Muscle of leg (tissue), 11 donors: ENCODE results near the gene LMF1. TPM values are rescaled to one million over a fixed set of nuclear protein-coding genes. Genes with fewer than 3 reads are reported as not detected.
A peak's percentile ranks its signal among the peaks of the same experiment; 100 is the strongest.

Experiments
- DNase-seq: peaks from one replicate; pipeline ENCODE4 v3.0.0; 2013
- H3K27ac ChIP-seq: one replicate; pipeline ENCODE4 v1.5.1; 2013; ENCODE audit warnings: mild to moderate bottlenecking, low read length, control low read depth
- H3K27me3 ChIP-seq: one replicate; pipeline ENCODE4 v1.6.1; 2013; ENCODE audit warnings: low read length; ENCODE audit not compliant: control insufficient read depth, insufficient read depth
- H3K36me3 ChIP-seq: one replicate; pipeline ENCODE4 v1.6.1; 2013; ENCODE audit warnings: low read length; ENCODE audit not compliant: control insufficient read depth, insufficient read depth
- H3K4me1 ChIP-seq: one replicate; pipeline ENCODE4 v1.6.1; 2013; ENCODE audit warnings: low read length; ENCODE audit not compliant: control insufficient read depth, insufficient read depth
- H3K4me3 ChIP-seq: one replicate; pipeline ENCODE4 v1.5.1; 2013; ENCODE audit warnings: low read length, control low read depth
- H3K9me3 ChIP-seq: replicated peaks from 2 replicates; pipeline ENCODE4 v1.6.1; 2013; ENCODE audit warnings: low read depth, low read length; ENCODE audit not compliant: control insufficient read depth
- WGBS: methylation state at CpG from one replicate; pipeline ENCODE4 v1.1.5; 2013; ENCODE audit warnings: missing lambda C conversion rate; ENCODE audit not compliant: insufficient coverage; 5-methylcytosine and 5-hydroxymethylcytosine counted together
- polyA plus RNA-seq, 8 donors: library from polyadenylated mRNA; unstranded; fragments of 120-200 nt; gene quantifications; one replicate each; pipeline versions ENCODE4 v1.2.1 to v1.2.3, GENCODE V29; 2013; ENCODE audit warnings: inconsistent platforms in 1 of 8, low replicate concordance in 1 of 8; ENCODE audit not compliant: insufficient read length in 8 of 8, insufficient read depth in 1 of 8
- total RNA-seq: library from RNA; stranded (reverse); fragments of 120-200 nt; gene quantifications from one replicate; pipeline ENCODE4 v1.2.4, GENCODE V29; 2013

Gene LMF1
- total and polyA plus RNA-seq, 9 donors, result 8.7 to 14.1 (median 10.2) TPM

DNA sequence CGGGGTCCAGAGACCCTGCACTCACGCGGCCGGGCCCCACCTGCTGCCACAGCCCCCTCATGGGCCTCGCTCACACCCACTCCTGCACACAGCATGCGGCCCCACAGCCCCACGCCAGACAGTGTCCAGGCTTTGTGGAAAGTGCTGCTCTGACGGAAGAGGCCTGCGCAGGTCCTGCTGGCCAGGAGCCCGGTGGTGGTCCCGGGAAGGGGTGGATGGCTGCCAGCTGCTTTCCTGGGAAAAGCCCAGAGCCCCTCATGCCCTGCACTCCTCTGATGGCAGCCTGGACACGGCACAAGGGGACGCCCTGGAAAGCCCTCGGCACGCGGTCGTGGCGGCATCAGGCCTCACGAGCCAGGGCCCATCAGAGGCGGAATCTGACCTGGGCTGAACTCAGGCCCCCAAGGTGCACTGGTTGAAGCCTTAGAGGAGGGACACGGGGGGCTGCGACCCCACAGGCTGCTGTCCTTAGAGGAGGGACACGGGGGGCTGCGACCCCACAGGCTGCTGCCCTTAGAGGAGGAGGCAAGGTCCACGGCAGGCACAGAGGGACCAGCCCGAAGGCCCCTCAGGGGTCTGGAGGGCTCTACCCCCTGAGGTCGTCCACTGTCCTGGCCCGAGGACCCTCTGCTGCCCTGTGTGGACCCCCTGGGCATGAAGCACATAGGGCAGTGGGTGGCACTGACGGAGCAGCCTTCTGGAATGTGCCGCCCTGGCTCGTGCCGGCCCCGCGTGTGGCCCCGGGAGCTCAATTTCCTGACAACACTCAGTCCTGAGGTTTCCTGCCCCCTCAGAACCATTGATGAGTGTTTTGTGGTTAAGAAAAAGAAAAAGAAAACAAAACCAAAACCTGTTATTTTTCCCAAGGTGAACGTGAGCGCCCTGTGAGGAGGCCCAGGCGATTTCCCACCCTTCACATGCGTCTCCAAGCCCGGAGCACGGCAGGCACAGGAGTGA lies 32.9 kb upstream of the LMF1 start:
- Histone ChIP-seq H3K9me3 (no peaks in the 10 kb centered on the region), H3K27ac (no peak overlapping the region), H3K36me3 (no peaks in the 10 kb centered on the region), H3K4me1 (peaks cover 20% of the 10 kb centered on the region), H3K4me3 (no peak overlapping the region), H3K27me3 (peaks cover 16% of the 10 kb centered on the region)
- WGBS, result 68% methylated on average over 34 of the region's 41 CpGs
- DNase-seq, result no peak

GRCh38 chr16:1002399-1003166 lies 31.8 kb upstream of the LMF1 start:
- H3K27ac ChIP-seq, result no peak overlapping the region
- peaks cover 16% of the 10 kb centered on the region for H3K27me3 ChIP-seq
- H3K9me3 ChIP-seq, result no peaks in the 10 kb centered on the region
- peak; percentile 69 for DNase-seq
- no peaks in the 10 kb centered on the region for H3K36me3 ChIP-seq
- H3K4me3 ChIP-seq, result no peak overlapping the region
- 56% methylated on average over 44 of the region's 46 CpGs for WGBS
- peaks cover 29% of the 10 kb centered on the region for H3K4me1 ChIP-seq

GRCh38 chr16:1001096-1001495 lies 30.3 kb upstream of the LMF1 start:
- no peak overlapping the region for H3K27ac ChIP-seq
- 84% methylated on average over 10 of the region's 11 CpGs for WGBS
- H3K4me3 ChIP-seq, result no peak overlapping the region
- peaks cover 2% of the 10 kb centered on the region for H3K9me3 ChIP-seq
- no peaks in the 10 kb centered on the region for H3K36me3 ChIP-seq
- peaks cover 37% of the 10 kb centered on the region for H3K4me1 ChIP-seq
- H3K27me3 ChIP-seq, result peaks cover 26% of the 10 kb centered on the region
- no peak for DNase-seq

- DNase-seq, result no peak
- Histone ChIP-seq H3K4me3 (no peak overlapping the region), H3K4me1 (peaks cover 37% of the 10 kb centered on the region), H3K36me3 (no peaks in the 10 kb centered on the region), H3K27me3 (peaks cover 26% of the 10 kb centered on the region), H3K27ac (no peak overlapping the region), H3K9me3 (peaks cover 7% of the 10 kb centered on the region)
- 51% methylated on average over 9 of the region's 17 CpGs for WGBS
Observed at GRCh38 chr16:1000608-1001007, 29.8 kb upstream of the LMF1 start.

DNA sequence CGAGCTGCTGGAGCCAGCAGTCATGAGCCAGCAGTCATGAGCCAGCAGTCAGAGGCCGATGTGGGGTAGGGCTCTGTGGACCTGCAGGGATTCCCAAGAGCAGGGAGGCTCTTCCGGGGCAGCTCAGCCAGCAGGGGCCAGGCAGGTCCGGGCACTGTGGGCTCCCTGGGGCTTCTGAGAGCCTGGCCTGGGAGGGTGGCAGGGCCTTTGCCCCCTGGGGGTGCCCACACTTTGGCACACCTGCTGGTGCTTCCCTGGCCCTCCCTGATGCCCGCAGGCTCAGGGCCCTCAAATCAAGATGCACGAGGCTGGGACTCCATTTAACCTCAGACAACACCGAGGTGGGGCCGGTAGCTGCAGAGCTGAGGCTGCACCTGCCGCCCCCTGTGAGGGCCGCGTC lies 28.9 kb upstream of the LMF1 start:
- H3K27ac ChIP-seq, result no peak overlapping the region
- no peaks in the 10 kb centered on the region for H3K36me3 ChIP-seq
- peaks cover 37% of the 10 kb centered on the region for H3K4me1 ChIP-seq
- H3K4me3 ChIP-seq, result no peak overlapping the region
- DNase-seq, result no peak
- WGBS, result 52% methylated on average over 7 of the region's 11 CpGs
- H3K9me3 ChIP-seq, result peaks cover 16% of the 10 kb centered on the region
- peaks cover 27% of the 10 kb centered on the region for H3K27me3 ChIP-seq

DNA sequence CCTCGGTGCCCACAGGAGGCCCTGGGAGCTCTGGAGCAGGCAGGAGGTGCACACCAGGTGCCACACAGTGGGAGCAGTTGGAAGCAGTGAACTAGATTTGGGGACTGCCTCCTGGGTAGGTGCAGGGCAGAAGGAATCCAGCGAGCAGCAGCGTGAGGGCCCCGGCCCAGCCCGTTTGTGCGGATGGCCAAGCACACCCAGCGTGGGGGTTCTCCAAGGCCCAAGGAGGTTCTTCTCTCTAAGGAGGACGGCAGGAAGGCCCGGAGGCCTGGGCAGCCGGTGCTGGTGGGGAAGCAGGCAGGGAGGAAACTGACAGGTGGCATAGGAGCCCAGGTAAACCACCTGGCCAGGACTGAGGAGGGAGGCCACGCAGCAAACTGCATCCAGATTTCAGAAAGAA lies 27.8 kb upstream of the LMF1 start:
- 75% methylated on average over 11 of the region's 11 CpGs for WGBS
- no peak overlapping the region for H3K27ac ChIP-seq
- peaks cover 37% of the 10 kb centered on the region for H3K4me1 ChIP-seq
- H3K9me3 ChIP-seq, result peaks cover 20% of the 10 kb centered on the region
- DNase-seq, result no peak
- peaks cover 27% of the 10 kb centered on the region for H3K27me3 ChIP-seq
- no peaks in the 10 kb centered on the region for H3K36me3 ChIP-seq
- H3K4me3 ChIP-seq, result no peak overlapping the region

- peaks cover 20% of the 10 kb centered on the region for H3K9me3 ChIP-seq
- H3K27me3 ChIP-seq, result peaks cover 27% of the 10 kb centered on the region
- H3K4me1 ChIP-seq, result peaks cover 35% of the 10 kb centered on the region
- H3K4me3 ChIP-seq, result no peak overlapping the region
- H3K27ac ChIP-seq, result no peak overlapping the region
- 78% methylated on average over 11 of the region's 11 CpGs for WGBS
- no peak for DNase-seq
- H3K36me3 ChIP-seq, result no peaks in the 10 kb centered on the region
Observed at GRCh38 chr16:998211-998610, 27.4 kb upstream of the LMF1 start.

DNA sequence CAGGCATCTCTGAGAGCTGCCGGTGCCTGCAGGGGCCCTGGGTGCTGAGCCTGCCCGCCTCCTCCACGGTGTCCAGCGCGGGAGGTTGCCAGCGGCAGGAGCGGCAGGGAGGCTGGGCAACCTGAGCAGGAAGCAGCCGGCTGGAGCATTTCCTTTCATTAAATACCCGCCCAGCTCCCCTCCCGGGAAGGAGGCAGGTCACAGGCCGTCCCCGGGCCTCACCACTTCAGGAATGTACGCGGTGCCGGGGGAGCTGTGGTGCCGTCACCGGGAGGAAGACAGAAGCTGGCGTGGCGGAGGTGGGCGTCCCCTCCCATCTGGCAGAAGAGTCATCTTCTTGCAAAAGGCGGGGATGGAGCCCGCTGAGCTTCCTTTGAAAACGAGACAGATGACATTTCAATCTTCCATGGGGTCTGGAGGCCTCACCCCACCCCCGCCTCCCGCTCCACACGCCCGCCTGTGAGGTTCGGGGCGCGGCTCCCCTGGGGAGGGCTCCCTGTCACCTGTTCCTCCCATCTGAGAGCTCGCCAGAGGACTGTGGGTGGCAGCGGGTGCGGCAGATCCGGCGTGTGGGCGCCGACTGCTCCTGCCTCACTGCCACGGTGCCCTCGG lies 26.8 kb upstream of the LMF1 start:
- Histone ChIP-seq H3K27ac (no peak overlapping the region), H3K36me3 (no peaks in the 10 kb centered on the region), H3K27me3 (peaks cover 27% of the 10 kb centered on the region), H3K9me3 (peaks cover 20% of the 10 kb centered on the region), H3K4me1 (peaks cover 31% of the 10 kb centered on the region), H3K4me3 (no peak overlapping the region)
- peak; percentile 78 for DNase-seq
- 30% methylated on average over 24 of the region's 39 CpGs for WGBS

DNA sequence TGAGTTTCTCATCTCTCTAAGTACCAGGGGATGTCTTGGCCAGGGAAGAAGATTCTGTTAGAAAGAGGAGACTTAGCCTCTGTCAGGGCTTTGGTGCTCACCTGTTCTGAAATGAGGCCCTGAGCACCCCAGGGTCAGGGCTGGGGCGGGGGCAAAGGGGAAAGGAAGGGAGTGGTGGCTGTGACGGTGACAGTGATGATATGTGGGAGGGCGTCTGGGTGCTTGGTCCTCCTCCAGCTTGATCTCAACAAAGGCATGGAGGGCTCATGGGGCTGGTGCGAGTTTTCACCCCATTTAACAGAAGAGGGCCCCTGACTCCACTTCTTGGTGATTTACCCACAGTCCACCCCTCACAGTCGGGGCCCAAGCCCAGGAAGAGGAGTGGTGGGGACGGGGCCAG lies 25.9 kb upstream of the LMF1 start:
- peaks cover 31% of the 10 kb centered on the region for H3K4me1 ChIP-seq
- H3K27me3 ChIP-seq, result peaks cover 30% of the 10 kb centered on the region
- WGBS, result no CpG with 5 or more reads among the region's 6 CpGs
- H3K36me3 ChIP-seq, result no peaks in the 10 kb centered on the region
- H3K4me3 ChIP-seq, result no peak overlapping the region
- H3K27ac ChIP-seq, result no peak overlapping the region
- no peak for DNase-seq
- peaks cover 20% of the 10 kb centered on the region for H3K9me3 ChIP-seq

- 100% methylated on average over 2 of the region's 3 CpGs for WGBS
- Histone ChIP-seq H3K4me1 (peaks cover 34% of the 10 kb centered on the region), H3K4me3 (no peak overlapping the region), H3K36me3 (no peaks in the 10 kb centered on the region), H3K9me3 (peaks cover 20% of the 10 kb centered on the region), H3K27me3 (peaks cover 25% of the 10 kb centered on the region), H3K27ac (no peak overlapping the region)
- no peak for DNase-seq
Observed at GRCh38 chr16:995783-996182, 25.0 kb upstream of the LMF1 start.
